Colonic mucosa (tissue), 4 donors: ENCODE measurements around the gene FGD4. TPM values are rescaled to one million over a fixed set of nuclear protein-coding genes. Genes with fewer than 3 reads are reported as not detected.

Experiments
- DNase-seq: peaks from one replicate; pipeline ENCODE4 v3.0.0-alpha.2; 2020
- H3K27ac ChIP-seq: fragments of 200-600 bp; one replicate; pipeline ENCODE4 v1.8.0; 2021
- H3K27me3 ChIP-seq: fragments of 200-600 bp; one replicate; pipeline ENCODE4 v1.8.0; 2021
- H3K36me3 ChIP-seq: fragments of 200-600 bp; one replicate; pipeline ENCODE4 v1.8.0; 2021
- H3K4me1 ChIP-seq: fragments of 200-600 bp; one replicate; pipeline ENCODE4 v1.8.0; 2021; ENCODE audit warnings: mild to moderate bottlenecking
- H3K4me3 ChIP-seq: fragments of 200-600 bp; one replicate; pipeline ENCODE4 v1.8.0; 2021
- H3K9ac ChIP-seq, 2 donors: one replicate each; pipeline ENCODE4 v1.7.0; 2013; ENCODE audit warnings: control low read depth in 2 of 2, low read depth in 2 of 2, low read length in 2 of 2
- H3K9me3 ChIP-seq: fragments of 200-600 bp; one replicate; pipeline ENCODE4 v1.8.0; 2021
- intact Hi-C: fragments of 100-400 bp; cut with DNase I; formaldehyde crosslinking; loops from one replicate; pipeline ENCODE4 v1.14.1; 2022
- total RNA-seq, 2 donors: library from RNA; stranded (reverse); fragmentation: NEBNext Ultra II Directional in 1 of 2; extraction: Animal tissue kit (Norgen Biotek cat#: 25700) in 1 of 2; gene quantifications; one replicate each; pipeline ENCODE4 v1.2.1, GENCODE V29; 2021
- TF ChIP-seq, protein P1 (sequence below): fragments of 200-600 bp; IDR thresholded peaks from one replicate; pipeline ENCODE4 v1.8.0; 2022; ENCODE audit warnings: antibody characterized with exemption, mild to moderate bottlenecking
- donor health status: healthy.
- donor health status: DM: no; HTN: no; CAD: no.
- donor health status: DM: no; HTN: no; CAD: no.

FGD4 gene
- total RNA-seq, 2 donors from 2014 or later, result 38.4 to 47.6 TPM

- H3K27ac ChIP-seq, result no peak overlapping the region
- H3K9ac ChIP-seq, result no peak overlapping the region
- no peaks in the 10 kb centered on the region for H3K36me3 ChIP-seq
- H3K4me1 ChIP-seq, result peaks cover 10% of the 10 kb centered on the region
- H3K9me3 ChIP-seq, result no peaks in the 10 kb centered on the region
- DNase-seq, result no peak
- intact Hi-C loops, result no loop called here
- H3K27me3 ChIP-seq, result no peaks in the 10 kb centered on the region
- H3K4me3 ChIP-seq, result no peak overlapping the region
- TF ChIP-seq, protein P1, sequence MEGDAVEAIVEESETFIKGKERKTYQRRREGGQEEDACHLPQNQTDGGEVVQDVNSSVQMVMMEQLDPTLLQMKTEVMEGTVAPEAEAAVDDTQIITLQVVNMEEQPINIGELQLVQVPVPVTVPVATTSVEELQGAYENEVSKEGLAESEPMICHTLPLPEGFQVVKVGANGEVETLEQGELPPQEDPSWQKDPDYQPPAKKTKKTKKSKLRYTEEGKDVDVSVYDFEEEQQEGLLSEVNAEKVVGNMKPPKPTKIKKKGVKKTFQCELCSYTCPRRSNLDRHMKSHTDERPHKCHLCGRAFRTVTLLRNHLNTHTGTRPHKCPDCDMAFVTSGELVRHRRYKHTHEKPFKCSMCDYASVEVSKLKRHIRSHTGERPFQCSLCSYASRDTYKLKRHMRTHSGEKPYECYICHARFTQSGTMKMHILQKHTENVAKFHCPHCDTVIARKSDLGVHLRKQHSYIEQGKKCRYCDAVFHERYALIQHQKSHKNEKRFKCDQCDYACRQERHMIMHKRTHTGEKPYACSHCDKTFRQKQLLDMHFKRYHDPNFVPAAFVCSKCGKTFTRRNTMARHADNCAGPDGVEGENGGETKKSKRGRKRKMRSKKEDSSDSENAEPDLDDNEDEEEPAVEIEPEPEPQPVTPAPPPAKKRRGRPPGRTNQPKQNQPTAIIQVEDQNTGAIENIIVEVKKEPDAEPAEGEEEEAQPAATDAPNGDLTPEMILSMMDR, result no peak
Observed at GRCh38 chr12:32568228-32568627, 168.9 kb downstream of the FGD4 start.

DNA sequence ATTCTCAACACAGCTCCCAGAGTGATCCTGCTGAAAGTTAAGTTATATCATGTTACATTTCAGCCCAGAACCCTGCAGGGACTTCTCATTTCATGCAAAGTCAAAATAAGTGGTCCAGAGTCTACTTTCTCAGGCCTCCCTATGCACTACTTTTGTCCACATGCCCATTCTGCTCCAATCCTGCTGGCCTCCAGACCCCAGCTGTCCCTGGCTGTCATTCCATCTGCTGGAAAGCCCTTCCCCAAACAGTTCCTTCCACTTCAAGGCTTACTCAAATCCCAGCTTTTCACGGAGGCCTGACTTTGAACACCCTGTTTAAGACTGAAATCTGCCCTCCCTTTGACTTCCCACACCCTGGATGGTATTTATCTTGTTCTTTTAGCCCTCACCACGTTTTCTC is 169.9 kb downstream of the FGD4 start:
- no peaks in the 10 kb centered on the region for H3K27me3 ChIP-seq
- TF ChIP-seq, protein P1, result no peak
- H3K9ac ChIP-seq, result no peak overlapping the region
- no peak overlapping the region for H3K27ac ChIP-seq
- intact Hi-C loops, result no loop called here
- DNase-seq, result no peak
- H3K4me3 ChIP-seq, result no peak overlapping the region
- H3K9me3 ChIP-seq, result no peaks in the 10 kb centered on the region
- peaks cover 10% of the 10 kb centered on the region for H3K4me1 ChIP-seq
- no peaks in the 10 kb centered on the region for H3K36me3 ChIP-seq

GRCh38 chr12:32574585-32574984 is 175.2 kb downstream of the FGD4 start:
- no peak overlapping the region for H3K27ac ChIP-seq
- no peak overlapping the region for H3K4me3 ChIP-seq
- no peak overlapping the region for H3K9ac ChIP-seq
- H3K4me1 ChIP-seq, result no peaks in the 10 kb centered on the region
- no peaks in the 10 kb centered on the region for H3K36me3 ChIP-seq
- no peaks in the 10 kb centered on the region for H3K9me3 ChIP-seq
- no peaks in the 10 kb centered on the region for H3K27me3 ChIP-seq
- DNase-seq, result no peak
- intact Hi-C loops, result no loop called here
- TF ChIP-seq, protein P1, result no peak

DNA sequence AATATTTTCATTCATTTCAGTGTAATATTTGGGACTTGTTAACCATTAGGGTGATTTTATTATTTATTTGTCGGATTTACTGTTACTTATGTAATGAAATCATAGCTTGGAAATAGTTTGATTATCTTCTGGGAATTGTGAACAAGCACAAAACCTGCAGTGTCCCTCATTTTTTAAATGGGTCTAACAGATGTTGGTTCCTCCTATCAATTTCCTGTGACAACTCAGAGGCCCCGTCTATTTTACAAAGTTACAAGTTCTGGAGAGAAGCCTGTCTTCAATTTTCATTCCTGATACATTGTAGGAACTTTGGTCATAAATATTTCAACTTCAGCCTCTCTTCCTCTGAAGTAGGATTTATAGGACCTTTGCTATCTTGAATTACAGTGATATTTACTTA is 178.0 kb downstream of the FGD4 start:
- TF ChIP-seq, protein P1, result no peak
- H3K9ac ChIP-seq, result no peak overlapping the region
- no peak for DNase-seq
- no peak overlapping the region for H3K4me3 ChIP-seq
- H3K9me3 ChIP-seq, result no peaks in the 10 kb centered on the region
- intact Hi-C loops, result no loop called here
- H3K27me3 ChIP-seq, result no peaks in the 10 kb centered on the region
- H3K36me3 ChIP-seq, result no peaks in the 10 kb centered on the region
- no peaks in the 10 kb centered on the region for H3K4me1 ChIP-seq
- H3K27ac ChIP-seq, result no peak overlapping the region

DNA sequence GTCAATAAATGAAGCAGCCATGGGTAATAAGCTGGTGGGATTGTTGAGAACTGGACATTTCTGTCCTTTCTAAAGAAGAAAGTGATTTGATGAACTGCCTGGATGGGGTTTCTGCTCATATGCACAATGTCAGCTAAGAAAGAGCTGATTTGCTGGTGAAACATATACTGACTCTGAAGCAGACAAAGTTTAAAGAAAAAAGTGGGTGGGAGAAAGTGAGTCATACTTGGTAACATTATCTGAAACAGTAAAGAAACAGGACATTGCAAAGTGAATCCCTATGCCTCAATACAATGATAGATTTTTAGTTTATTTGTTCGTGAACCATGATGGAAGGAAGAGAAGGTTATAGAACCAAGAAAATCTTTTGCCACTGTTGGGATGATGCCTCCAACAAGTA is 184.2 kb downstream of the FGD4 start:
- intact Hi-C loops, result no loop called here
- Histone ChIP-seq H3K9me3 (no peaks in the 10 kb centered on the region), H3K4me3 (no peak overlapping the region), H3K27ac (no peak overlapping the region), H3K4me1 (no peaks in the 10 kb centered on the region), H3K9ac (no peak overlapping the region), H3K27me3 (no peaks in the 10 kb centered on the region), H3K36me3 (no peaks in the 10 kb centered on the region)
- TF ChIP-seq, protein P1, result no peak
- no peak for DNase-seq

DNA sequence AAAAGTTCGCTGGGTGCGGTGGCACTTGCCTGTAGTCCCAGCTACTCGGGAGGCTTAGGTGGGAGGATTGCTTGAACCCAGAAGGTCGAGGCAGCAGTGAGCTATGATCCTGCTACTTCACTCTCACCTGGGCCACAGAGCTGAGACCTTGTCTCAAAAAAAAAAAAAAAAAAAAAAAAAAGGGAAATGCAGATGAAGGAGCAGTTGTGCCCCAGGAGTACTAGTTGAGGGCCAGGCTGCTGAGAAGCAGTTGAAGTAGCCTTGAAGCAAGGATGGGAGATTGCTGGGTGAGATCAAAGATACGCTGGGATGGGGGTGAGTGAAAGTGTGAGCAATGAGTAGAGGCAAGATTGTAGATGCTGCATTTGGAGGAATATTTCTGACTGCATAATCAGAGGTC is 186.3 kb downstream of the FGD4 start:
- Histone ChIP-seq H3K9me3 (no peaks in the 10 kb centered on the region), H3K9ac (no peak overlapping the region), H3K27ac (no peak overlapping the region), H3K4me3 (no peak overlapping the region), H3K4me1 (no peaks in the 10 kb centered on the region), H3K27me3 (no peaks in the 10 kb centered on the region), H3K36me3 (no peaks in the 10 kb centered on the region)
- intact Hi-C loops, result no loop called here
- DNase-seq, result no peak
- TF ChIP-seq, protein P1, result no peak
